Gastrocnemius medialis (tissue), 4 donors: Measurements from ENCODE around the gene PROCA1.

Experiments used
- CTCF ChIP-seq, 5 experiments: fragments of 450-650 bp in 3 of 5; fragments of 200-600 bp in 2 of 5; sonication (generic) in 2 of 5; IDR thresholded peaks in 4 of 5; conservative IDR thresholded peaks in 1 of 5; 1 replicate in 4 of 5; 2 replicates in 1 of 5; pipeline ENCODE4 v1.5.1; 2016 to 2019; ENCODE audit warnings: antibody characterized with exemption in 5 of 5, mild to moderate bottlenecking in 3 of 5, moderate library complexity in 3 of 5
- POLR2A ChIP-seq, 2 donors: fragments of 450-650 bp; IDR thresholded peaks; one replicate each; pipeline ENCODE4 v1.6.1; 2017; ENCODE audit warnings: antibody characterized with exemption in 2 of 2, mild to moderate bottlenecking in 2 of 2, moderate library complexity in 2 of 2

- TF ChIP-seq POLR2A (IDR thresholded peaks at IDR 0.05), result no peak
- TF ChIP-seq CTCF (IDR thresholded peaks at IDR 0.05 in 4 of 5, conservative IDR thresholded peaks at IDR 0.05 in 1 of 5), result no peak
These were observed 5.0 kb downstream of the PROCA1 start for GRCh38 chr17:28706471-28707338.
